Myocyte (in vitro differentiated cells): Measurements from ENCODE around the gene MIS18A. TPM values are rescaled to one million over a fixed set of nuclear protein-coding genes. Genes with fewer than 3 reads are reported as not detected.
"Not testable (repeated sequence)": the region's sequence is repeated elsewhere in the genome, so short reads cannot be mapped to it uniquely, and the experiment has no call there.

Experiments
- DNase-seq: peaks from one replicate; pipeline ENCODE4 v3.0.0-alpha.2; 2012; ENCODE audit warnings: low read depth
- polyA plus RNA-seq: library from polyadenylated mRNA; unstranded; fragments of >200 nt; gene quantifications from one replicate; pipeline ENCODE4 v1.2.1, GENCODE V29; 2012; ENCODE audit warnings: missing spikeins
- total RNA-seq: library from RNA; depleted of rRNA; stranded (reverse); fragments of >200 nt; gene quantifications from 2 replicates; pipeline ENCODE4 v1.2.3, GENCODE V29; 2014

The MIS18A gene, protein sequence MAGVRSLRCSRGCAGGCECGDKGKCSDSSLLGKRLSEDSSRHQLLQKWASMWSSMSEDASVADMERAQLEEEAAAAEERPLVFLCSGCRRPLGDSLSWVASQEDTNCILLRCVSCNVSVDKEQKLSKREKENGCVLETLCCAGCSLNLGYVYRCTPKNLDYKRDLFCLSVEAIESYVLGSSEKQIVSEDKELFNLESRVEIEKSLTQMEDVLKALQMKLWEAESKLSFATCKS
- 6.2 and 7.6 TPM in 2 replicates for total RNA-seq
- polyA plus RNA-seq = 3.5 TPM

DNA sequence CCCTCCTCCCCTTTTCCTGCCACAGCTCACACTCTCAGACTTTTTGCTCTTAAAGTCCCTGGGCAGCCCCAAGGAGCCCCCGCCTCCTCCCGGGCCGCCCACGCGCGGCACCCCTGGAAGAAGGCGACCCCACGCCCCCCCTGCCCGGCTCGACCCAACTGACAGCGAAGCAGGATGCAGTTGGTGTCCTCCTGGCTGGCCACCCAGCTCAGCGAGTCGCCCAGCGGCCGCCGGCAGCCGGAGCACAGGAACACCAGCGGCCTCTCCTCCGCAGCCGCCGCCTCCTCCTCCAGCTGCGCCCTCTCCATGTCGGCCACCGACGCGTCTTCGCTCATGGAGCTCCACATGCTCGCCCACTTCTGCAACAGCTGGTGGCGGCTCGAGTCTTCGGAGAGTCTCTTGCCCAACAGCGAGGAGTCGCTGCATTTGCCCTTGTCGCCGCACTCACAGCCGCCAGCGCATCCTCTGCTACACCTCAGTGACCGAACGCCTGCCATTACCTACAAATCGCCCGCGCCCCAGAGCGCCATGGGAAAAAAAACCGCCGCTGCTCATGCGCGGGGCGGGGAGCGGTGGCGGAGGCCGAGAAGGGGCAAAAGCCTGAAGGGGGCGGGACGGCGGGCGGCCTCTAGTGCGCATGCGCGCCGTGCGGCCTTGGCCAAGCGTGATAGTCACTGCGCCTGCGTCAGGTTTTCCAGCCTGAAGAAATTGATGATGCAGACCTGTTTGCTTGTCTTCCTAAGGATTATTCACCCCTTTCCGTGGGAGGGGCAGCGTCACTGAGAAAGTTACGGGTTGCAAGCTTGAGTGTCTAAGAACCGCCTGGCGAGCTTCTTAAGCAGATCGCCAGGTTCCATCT lies at the start of gene MIS18A:
MIS18A (minus strand) TSS at position 532 of the 859 bp plus-strand sequence; CDS start at position 497, 35 bp downstream.
- peak; percentile 95 for DNase-seq

DNA sequence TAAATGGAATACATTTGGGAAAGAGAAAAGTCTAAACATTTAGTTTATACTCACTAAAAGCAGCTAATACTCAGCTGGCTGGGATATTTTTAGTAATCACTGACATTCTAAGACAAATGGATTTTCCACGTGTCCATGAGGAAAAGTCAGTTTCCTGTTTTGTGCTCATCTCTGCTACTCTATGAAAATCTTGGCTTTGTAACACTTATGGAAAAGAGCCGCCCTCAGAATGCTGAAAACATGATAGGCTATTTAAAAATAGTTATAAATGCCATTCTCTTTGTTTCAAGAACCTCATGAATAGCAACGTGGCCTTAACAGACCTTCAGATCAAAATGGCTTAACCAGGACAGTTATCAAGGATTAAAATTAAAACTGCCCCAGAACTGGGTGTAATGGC lies 49.7 kb upstream of the MIS18A start:
- DNase-seq = peak; percentile 84

DNA sequence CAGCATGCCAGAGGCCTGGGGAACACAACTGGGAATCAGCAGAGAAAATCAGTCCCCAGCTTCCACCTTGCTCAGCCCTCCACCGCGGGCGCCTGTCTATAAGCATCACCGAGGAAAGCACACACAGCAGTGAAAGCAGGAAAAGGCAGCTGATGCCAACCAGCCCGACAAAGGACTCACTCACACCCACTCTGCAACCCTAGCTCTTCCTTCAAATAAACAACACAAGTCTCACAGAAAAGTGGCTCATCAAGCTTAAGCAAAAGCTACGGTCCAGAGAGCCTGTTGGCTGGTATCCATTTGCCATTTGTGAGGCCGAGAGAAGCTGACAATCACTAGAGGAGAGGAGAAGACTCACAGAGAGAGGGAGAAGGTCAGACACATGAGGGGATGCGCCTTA lies 46.9 kb upstream of the MIS18A start:
- DNase-seq = no peak

GRCh38 chr21:32322676-32323075 lies 43.8 kb upstream of the MIS18A start:
- no peak for DNase-seq

GRCh38 chr21:32322103-32322502 lies 43.3 kb upstream of the MIS18A start:
- no peak for DNase-seq

DNA sequence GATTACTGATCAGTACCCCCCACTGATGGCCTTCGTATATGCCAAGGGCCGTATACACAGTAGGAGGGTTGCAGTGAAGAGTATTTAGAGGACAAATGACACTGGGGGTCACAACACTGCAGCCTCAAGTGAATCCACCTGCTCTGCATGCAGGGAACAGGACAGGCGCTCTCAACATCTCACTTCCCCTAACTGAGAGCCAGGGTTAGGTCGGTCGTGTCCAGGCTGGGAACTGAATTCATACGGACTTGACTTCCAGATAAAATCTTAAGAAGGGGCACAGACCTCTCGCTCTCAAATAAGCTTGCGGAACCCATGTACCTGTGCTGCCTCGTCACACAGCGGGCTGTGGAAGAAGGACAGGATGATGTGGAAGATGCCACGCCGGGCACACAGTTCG lies 42.6 kb upstream of the MIS18A start:
- no peak for DNase-seq

DNA sequence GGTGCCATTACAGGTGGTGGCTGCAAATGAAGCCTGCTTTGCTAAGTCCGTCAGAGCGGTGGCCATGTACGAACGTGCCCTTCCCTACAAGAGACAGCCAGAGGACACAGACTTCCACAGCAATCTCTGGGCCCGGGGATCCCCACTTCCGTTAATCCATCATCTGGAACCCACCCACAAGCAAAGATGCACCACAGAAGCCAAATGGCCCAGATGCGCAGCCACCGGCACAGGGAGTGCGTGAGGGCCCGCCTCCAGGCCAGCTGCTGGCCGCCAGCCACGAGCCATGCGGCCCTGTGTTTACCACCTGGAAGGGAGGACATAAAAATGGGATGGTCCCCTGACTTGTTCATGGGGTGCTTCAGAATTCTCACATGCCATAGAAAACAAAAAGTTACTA lies 41.9 kb upstream of the MIS18A start:
- DNase-seq = no peak

- no peak for DNase-seq
Measured at GRCh38 chr21:32320059-32320458, 41.2 kb upstream of the MIS18A start.

DNA sequence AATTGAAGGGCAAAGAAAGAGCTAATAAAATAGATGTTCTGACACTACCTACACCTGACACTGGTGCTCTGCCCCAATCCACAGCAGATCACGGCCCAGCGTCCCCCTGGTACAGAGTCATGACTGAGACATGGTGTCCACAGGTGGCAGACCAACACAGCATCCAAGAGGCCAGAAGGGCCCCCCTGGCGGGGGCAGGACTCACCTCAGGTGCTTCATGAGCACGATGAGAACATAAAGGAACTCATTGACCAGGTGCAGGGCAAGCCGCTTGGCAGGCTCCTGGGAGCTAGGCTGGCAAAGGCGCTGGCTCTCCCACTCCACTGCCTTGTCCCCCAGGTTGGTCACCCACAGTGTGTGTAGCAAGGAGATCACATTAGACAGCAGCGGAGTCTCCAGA lies 40.2 kb upstream of the MIS18A start:
- DNase-seq = no peak

DNA sequence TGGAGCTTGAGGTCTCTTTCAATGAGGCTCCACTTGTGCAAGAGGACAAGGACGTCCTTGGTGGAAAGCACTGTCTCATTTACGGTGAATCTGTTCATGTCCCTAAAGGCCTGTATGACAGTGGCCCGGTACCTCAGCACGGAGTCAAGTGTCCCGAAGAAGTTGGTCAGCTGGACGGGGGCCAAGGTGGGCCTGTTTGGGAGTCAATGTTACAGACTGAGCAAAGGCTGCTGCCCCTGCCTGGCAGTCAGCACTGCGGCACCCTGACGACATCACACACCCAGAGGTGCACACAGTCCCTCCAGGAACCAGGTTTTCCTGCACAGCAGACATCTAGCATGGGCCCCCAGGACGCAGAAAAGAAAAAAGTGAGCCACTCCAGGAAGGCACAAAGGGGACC lies 38.9 kb upstream of the MIS18A start:
- no peak for DNase-seq

DNA sequence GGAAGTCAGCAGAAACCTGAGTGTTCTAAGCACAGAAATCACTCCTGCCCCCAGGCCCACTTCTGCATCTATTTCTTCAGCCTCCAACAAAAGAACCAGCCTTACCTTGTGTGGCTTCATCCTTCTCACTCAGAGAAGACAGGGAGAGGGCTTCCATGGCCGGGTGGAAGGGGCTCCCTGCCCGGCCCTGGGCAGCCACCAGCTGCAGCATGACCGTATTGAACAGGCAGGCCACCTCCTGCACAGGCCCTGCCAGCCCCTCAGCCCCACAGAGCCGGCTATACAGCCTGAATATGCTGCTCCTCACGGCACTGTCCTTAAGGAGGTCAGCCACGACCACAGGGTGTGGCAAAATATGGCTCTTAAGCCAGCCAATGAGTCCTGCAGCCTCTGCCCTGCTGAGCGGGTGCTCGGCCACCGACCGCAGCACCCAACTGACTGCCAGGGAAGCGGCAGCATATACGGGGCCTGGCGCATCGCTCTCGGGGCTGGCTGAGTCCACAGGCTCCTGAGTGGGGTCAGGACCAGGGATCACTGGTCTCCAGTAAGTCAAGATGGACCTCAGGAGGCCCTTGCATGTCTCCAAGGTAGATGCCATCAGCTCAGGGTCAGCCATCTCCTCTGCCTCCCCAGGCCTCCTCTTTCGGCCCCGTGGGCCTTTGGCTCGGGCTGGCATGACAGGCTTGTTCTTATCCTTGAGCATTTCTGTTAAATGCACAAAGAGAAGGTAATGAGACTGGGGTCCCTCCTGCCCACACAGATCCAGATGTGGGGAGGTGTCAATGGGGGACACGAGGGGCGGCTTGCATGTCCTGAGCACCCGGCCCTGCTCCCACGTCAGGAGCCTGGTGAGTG lies 37.7 kb upstream of the MIS18A start:
- no peak for DNase-seq

GRCh38 chr21:32315511-32316281 lies 36.8 kb upstream of the MIS18A start:
- DNase-seq = no peak

- no peak for DNase-seq
Measured at GRCh38 chr21:32314806-32315205, 36.0 kb upstream of the MIS18A start.

GRCh38 chr21:32312976-32313375 lies 34.1 kb upstream of the MIS18A start:
- DNase-seq = no peak

GRCh38 chr21:32312326-32312725 lies 33.5 kb upstream of the MIS18A start:
- no peak for DNase-seq

DNA sequence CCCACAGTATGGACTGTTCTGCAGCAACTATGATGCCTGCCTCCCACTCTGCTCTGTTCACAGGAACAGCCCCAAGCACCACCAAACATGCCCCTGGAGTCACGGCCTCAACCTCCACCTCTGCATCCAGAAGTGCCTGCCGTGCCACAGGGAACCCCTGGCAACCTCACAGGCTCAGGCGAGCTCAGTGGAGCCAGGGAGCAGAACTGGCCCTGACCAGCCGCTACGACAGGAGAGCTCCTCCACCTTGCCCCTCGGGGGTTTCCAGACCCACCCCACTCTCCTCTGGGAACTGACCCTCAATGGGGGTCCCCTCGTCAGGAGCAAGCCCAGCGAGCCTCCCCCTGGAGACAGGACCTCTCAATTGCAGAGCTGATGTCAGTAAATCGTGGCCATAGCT lies 32.8 kb upstream of the MIS18A start:
- no peak for DNase-seq

GRCh38 chr21:32310976-32311375 lies 32.1 kb upstream of the MIS18A start:
- DNase-seq = not testable (repeated sequence)

DNA sequence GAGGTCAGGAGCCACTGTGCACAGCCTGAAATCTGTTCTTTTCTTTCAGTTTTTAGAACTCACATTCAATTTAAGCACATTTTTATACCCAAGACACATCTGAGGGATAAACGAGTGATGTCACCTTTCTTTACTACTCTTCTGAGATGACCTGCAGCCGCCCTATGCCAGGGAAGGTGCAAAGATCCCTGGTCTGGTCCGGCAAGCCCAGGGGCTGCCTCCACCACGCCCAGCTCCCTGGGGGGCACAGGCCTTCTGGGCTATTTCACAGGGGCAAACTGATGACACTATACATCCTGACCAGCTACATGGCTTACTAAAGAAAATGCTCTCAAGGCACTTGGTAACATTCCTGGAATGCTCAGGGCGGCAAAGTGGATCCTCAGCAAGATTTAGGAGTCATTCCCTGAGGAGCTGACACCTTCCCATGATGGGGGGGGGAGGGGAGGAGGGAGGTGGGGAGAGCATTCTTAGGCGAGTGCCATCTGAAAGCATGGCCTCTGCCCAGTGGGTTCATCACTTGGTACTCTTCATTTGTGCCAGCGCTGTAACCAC lies 31.1 kb upstream of the MIS18A start:
- DNase-seq = no peak

- DNase-seq = no peak
Measured at GRCh38 chr21:32308696-32309095, 29.8 kb upstream of the MIS18A start.

GRCh38 chr21:32307706-32308105 lies 28.9 kb upstream of the MIS18A start:
- DNase-seq = no peak
